H9 (cell line): ENCODE data around the gene PAFAH1B2. TPM values are rescaled to one million over a fixed set of nuclear protein-coding genes. Genes with fewer than 3 reads are reported as not detected.

Experiments used
- DNase-seq: peaks from one replicate; pipeline ENCODE4 v3.0.0-alpha.2; 2017
- H2AFZ ChIP-seq: one replicate; pipeline ENCODE4 v1.6.1; 2013; ENCODE audit warnings: mild to moderate bottlenecking, low read length, control low read depth, moderate library complexity
- H2AK5ac ChIP-seq: 2 replicates; pipeline ENCODE4 v1.6.1; 2013; ENCODE audit warnings: low read length, control low read depth, mixed read lengths; ENCODE audit not compliant: insufficient read length
- H2BK120ac ChIP-seq: one replicate; pipeline ENCODE4 v1.6.1; 2013; ENCODE audit warnings: low read depth, mild to moderate bottlenecking, low read length, control low read depth, inconsistent platforms; ENCODE audit not compliant: poor library complexity, severe bottlenecking
- H2BK12ac ChIP-seq: 2 replicates; pipeline ENCODE4 v1.6.1; 2013; ENCODE audit warnings: low read length, control low read depth, mixed read lengths, low read depth; ENCODE audit not compliant: insufficient read length
- H2BK15ac ChIP-seq: 2 replicates; pipeline ENCODE4 v1.6.1; 2013; ENCODE audit warnings: low read depth, low read length, control low read depth
- H2BK20ac ChIP-seq: one replicate; pipeline ENCODE4 v1.6.1; 2013; ENCODE audit warnings: low read depth, mild to moderate bottlenecking, low read length, control low read depth, inconsistent platforms; ENCODE audit not compliant: poor library complexity, severe bottlenecking
- H2BK5ac ChIP-seq: 2 replicates; pipeline ENCODE4 v1.6.1; 2013; ENCODE audit warnings: low read length, control low read depth, mixed read lengths; ENCODE audit not compliant: insufficient read length
- H3K14ac ChIP-seq: 2 replicates; pipeline ENCODE4 v1.6.1; 2013; ENCODE audit warnings: low read length, control low read depth; ENCODE audit not compliant: insufficient read depth
- H3K18ac ChIP-seq: 2 replicates; pipeline ENCODE4 v1.6.1; 2013; ENCODE audit warnings: low read depth, mild to moderate bottlenecking, mixed read lengths, low read length, control low read depth; ENCODE audit not compliant: insufficient read length
- H3K23ac ChIP-seq: 2 replicates; pipeline ENCODE4 v1.6.1; 2013; ENCODE audit warnings: low read length, control low read depth, mixed read lengths, low read depth; ENCODE audit not compliant: insufficient read length
- H3K23me2 ChIP-seq: 2 replicates; pipeline ENCODE4 v1.6.1; 2013; ENCODE audit warnings: low read depth, mild to moderate bottlenecking, mixed read lengths, low read length, control low read depth; ENCODE audit not compliant: insufficient read length, poor library complexity, severe bottlenecking
- H3K27ac ChIP-seq: 2 replicates; pipeline ENCODE4 v1.5.1; 2013; ENCODE audit warnings: low read length, control low read depth, mixed read lengths, low read depth; ENCODE audit not compliant: insufficient read length
- H3K27me3 ChIP-seq: 2 replicates; pipeline ENCODE4 v1.6.1; 2013; ENCODE audit warnings: low read length, control low read depth, inconsistent platforms; ENCODE audit not compliant: insufficient read depth
- H3K4ac ChIP-seq: 2 replicates; pipeline ENCODE4 v1.6.1; 2013; ENCODE audit warnings: low read depth, mild to moderate bottlenecking, control low read depth, inconsistent platforms, low read length, moderate library complexity
- H3K4me1 ChIP-seq: 2 replicates; pipeline ENCODE4 v1.6.1; 2013; ENCODE audit warnings: low read length, control low read depth, inconsistent platforms; ENCODE audit not compliant: insufficient read depth
- H3K4me2 ChIP-seq: 2 replicates; pipeline ENCODE4 v1.6.1; 2013; ENCODE audit warnings: low read length, control low read depth, mixed read lengths; ENCODE audit not compliant: insufficient read length, insufficient read depth
- H3K56ac ChIP-seq: 2 replicates; pipeline ENCODE4 v1.6.1; 2013; ENCODE audit warnings: low read depth, mild to moderate bottlenecking, mixed read lengths, low read length, control low read depth; ENCODE audit not compliant: insufficient read length
- H3K79me1 ChIP-seq: 2 replicates; pipeline ENCODE4 v1.6.1; 2013; ENCODE audit warnings: low read depth, mild to moderate bottlenecking, moderate library complexity, low read length, control low read depth, inconsistent platforms; ENCODE audit not compliant: insufficient read depth, poor library complexity, severe bottlenecking
- H3K79me2 ChIP-seq: 2 replicates; pipeline ENCODE4 v1.6.1; 2013; ENCODE audit warnings: low read length, control low read depth, inconsistent platforms; ENCODE audit not compliant: insufficient read depth
- H3K9ac ChIP-seq: 2 replicates; pipeline ENCODE4 v1.6.1; 2013; ENCODE audit warnings: low read length, control low read depth, mixed read lengths; ENCODE audit not compliant: insufficient read length; ENCODE audit errors: extremely low read depth
- H3K9me3 ChIP-seq: one replicate; pipeline ENCODE4 v1.6.1; 2013; ENCODE audit warnings: low read depth, low read length, inconsistent platforms; ENCODE audit not compliant: control insufficient read depth
- H3T11ph ChIP-seq: one replicate; pipeline ENCODE4 v1.6.1; 2013; ENCODE audit warnings: mild to moderate bottlenecking, low read length, control low read depth, inconsistent platforms
- H4K20me1 ChIP-seq: one replicate; pipeline ENCODE4 v1.6.1; 2013; ENCODE audit not compliant: control insufficient read depth, insufficient read length, insufficient read depth
- H4K5ac ChIP-seq: 2 replicates; pipeline ENCODE4 v1.6.1; 2013; ENCODE audit warnings: low read depth, mild to moderate bottlenecking, mixed read lengths, low read length, control low read depth; ENCODE audit not compliant: insufficient read length
- H4K8ac ChIP-seq: replicated peaks from 2 replicates; pipeline ENCODE4 v1.6.1; 2013; ENCODE audit warnings: low read length, control low read depth, mixed read lengths, low read depth; ENCODE audit not compliant: insufficient read length
- H4K91ac ChIP-seq: 2 replicates; pipeline ENCODE4 v1.6.1; 2013; ENCODE audit warnings: low read depth, mild to moderate bottlenecking, moderate library complexity, mixed read lengths, low read length, control low read depth; ENCODE audit not compliant: insufficient read length
- H3K27ac Mint-ChIP-seq, 3 experiments: 2 replicates in 2 of 3; 3 replicates in 1 of 3; pipeline ENCODE4 v1.8.0; 2020 to 2021; ENCODE audit warnings: mixed read lengths in 3 of 3, mild to moderate bottlenecking in 1 of 3, moderate library complexity in 1 of 3
- H3K27me3 Mint-ChIP-seq: 2 replicates; pipeline ENCODE4 v1.8.0; 2021; ENCODE audit warnings: low read depth, mild to moderate bottlenecking, moderate library complexity, mixed read lengths
- H3K36me3 Mint-ChIP-seq, 3 experiments: 2 replicates in 2 of 3; 3 replicates in 1 of 3; pipeline ENCODE4 v1.8.0; 2020 to 2021; ENCODE audit warnings: low read depth in 3 of 3, mixed read lengths in 3 of 3; ENCODE audit not compliant: insufficient read depth in 1 of 3
- H3K4me1 Mint-ChIP-seq, 2 experiments: 2 replicates each; pipeline ENCODE4 v1.8.0; 2020; ENCODE audit warnings: mixed read lengths in 2 of 2
- H3K4me3 Mint-ChIP-seq, 2 experiments: 2 replicates in 1 of 2; 3 replicates in 1 of 2; pipeline ENCODE4 v1.8.0; 2020 to 2021; ENCODE audit warnings: mild to moderate bottlenecking in 2 of 2, mixed read lengths in 2 of 2, moderate library complexity in 1 of 2
- H3K9me3 Mint-ChIP-seq, 2 experiments: 2 replicates in 1 of 2; 3 replicates in 1 of 2; pipeline ENCODE4 v1.8.0; 2020; ENCODE audit warnings: mild to moderate bottlenecking in 2 of 2, mixed read lengths in 2 of 2, moderate library complexity in 1 of 2
- CTCF ChIP-seq: fragments of 200-600 bp; sonication (generic); conservative IDR thresholded peaks from 3 replicates; pipeline ENCODE4 v1.8.0; 2021; ENCODE audit warnings: antibody characterized with exemption, mild to moderate bottlenecking
- WGBS: extraction: QIAGEN DNeasy Blood & Tissue Kit; methylation state at CpG from one replicate; pipeline ENCODE4 v1.1.7; 2013; ENCODE audit warnings: missing lambda C conversion rate, low lambda C conversion rate, mixed read lengths; ENCODE audit not compliant: insufficient read length; ENCODE audit errors: extremely low coverage; 5-methylcytosine and 5-hydroxymethylcytosine counted together
- total RNA-seq: library from RNA; stranded (reverse); gene quantifications from 2 replicates; pipeline ENCODE4 v1.2.1, GENCODE V29; 2021

Gene PAFAH1B2
- total RNA-seq, 1 experiment from 2014 or later: 161 TPM

GRCh38 chr11:117179048-117179999 is 35.2 kb downstream of the PAFAH1B2 start:
- DNase-seq: peak; percentile 29
- no CpG with 5 or more reads among the region's 39 CpGs for WGBS

More at GRCh38 chr11:117179048-117179999, 35.2 kb downstream of the PAFAH1B2 start:
- Histone ChIP-seq H2AK5ac (no peak overlapping the region), H3K23ac (no peak overlapping the region), H3K4me1 (peaks cover 6% of the 10 kb centered on the region; the same call in 1 of the 2 replicates), H3K27me3 (no peaks in the 10 kb centered on the region), H3K79me2 (no peaks in the 10 kb centered on the region), H3K27ac (no peak overlapping the region), H3K79me1 (no peaks in the 10 kb centered on the region), H3K9ac (peak overlapping the region; percentile 64), H2BK120ac (no peak overlapping the region), H3K4ac (no peak overlapping the region), H3K9me3 (no peaks in the 10 kb centered on the region), H4K20me1 (no peaks in the 10 kb centered on the region), H3K56ac (no peak overlapping the region), H3K23me2 (peaks cover 14% of the 10 kb centered on the region), H3K18ac (peak overlapping the region; percentile 37), H2AFZ (no peak overlapping the region), H4K5ac (no peak overlapping the region), H4K91ac (no peak overlapping the region), H2BK12ac (no peak overlapping the region), H2BK20ac (no peak overlapping the region), H3T11ph (no peak overlapping the region), H2BK15ac (no peak overlapping the region), H2BK5ac (no peak overlapping the region), H3K4me2 (peak overlapping the region; percentile 95), H4K8ac (no peak overlapping the region), H3K14ac (peak overlapping the region; percentile 85)
- H3K4me1 Mint-ChIP-seq: peaks cover 21 to 28% of the 10 kb centered on the region in 2 experiments
- TF ChIP-seq CTCF: no peak
- peaks cover 4% of the 10 kb centered on the region; the same call in 1 of the 2 replicates for H3K27me3 Mint-ChIP-seq
- peak overlapping the region in 2 of 3 experiments; percentile 84 to 91; a peak in 3 of 7 replicates for H3K27ac Mint-ChIP-seq
- H3K36me3 Mint-ChIP-seq: peaks cover 0 to 23% (median 13%) of the 10 kb centered on the region in 3 experiments; a peak in 4 of 7 replicates
- H3K9me3 Mint-ChIP-seq: no peaks in the 10 kb centered on the region
- peak overlapping the region; percentile 90 to 97 for H3K4me3 Mint-ChIP-seq
